HG03521 (cell line): ENCODE measurements around the gene SLC7A14.

Experiments used
- ATAC-seq: cut with Tn5 transposase; IDR thresholded peaks from one replicate; pipeline ENCODE4 v1.9.1; 2021; ENCODE audit warnings: mild to moderate bottlenecking, moderate library complexity; ENCODE audit not compliant: unreplicated experiment

The SLC7A14 gene

DNA sequence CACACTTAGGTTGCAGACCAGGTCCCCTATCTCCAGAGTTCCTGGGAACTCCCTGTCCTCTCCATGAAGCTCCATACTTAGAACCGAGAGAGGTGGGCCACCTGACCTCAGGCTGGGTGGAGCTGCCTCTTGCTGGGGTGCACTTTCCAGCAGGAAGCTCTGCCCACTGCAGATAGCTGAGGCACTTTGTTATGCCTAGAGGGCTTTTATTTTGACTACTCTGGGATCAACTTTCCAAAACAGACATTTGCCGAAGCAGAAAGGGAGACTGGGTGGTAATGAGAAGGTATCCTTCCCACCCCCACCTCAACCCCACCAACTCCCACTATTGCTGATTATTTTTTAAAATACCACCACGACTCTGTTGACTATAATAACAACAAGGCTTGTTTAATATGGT is 112.5 kb downstream of the SLC7A14 start:
- no peak for ATAC-seq

DNA sequence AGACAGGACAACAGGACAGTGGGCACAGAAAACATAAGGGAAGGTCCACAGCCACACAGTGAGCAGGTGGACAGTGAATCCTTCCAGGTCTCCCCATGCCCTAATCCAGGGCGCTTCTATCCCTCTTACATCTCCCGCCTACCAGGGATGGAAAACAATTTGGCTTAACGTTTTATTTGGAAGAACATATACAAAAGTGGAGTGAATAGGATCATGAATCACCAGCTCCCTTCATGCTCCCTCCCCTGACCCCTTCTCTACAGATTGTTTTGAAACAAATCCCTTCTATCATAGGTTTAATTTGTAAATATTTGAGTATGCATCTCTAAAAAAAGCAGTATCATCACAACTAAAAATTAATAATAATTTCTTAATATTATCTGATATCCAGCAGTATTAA is 114.7 kb downstream of the SLC7A14 start:
- ATAC-seq = no peak

- no peak for ATAC-seq
These were observed 115.5 kb downstream of the SLC7A14 start for GRCh38 chr3:170470063-170471016.

- ATAC-seq = no peak
These were observed 116.5 kb downstream of the SLC7A14 start for GRCh38 chr3:170469151-170470062.

GRCh38 chr3:170467571-170468147 is 118.2 kb downstream of the SLC7A14 start:
- ATAC-seq = no peak

DNA sequence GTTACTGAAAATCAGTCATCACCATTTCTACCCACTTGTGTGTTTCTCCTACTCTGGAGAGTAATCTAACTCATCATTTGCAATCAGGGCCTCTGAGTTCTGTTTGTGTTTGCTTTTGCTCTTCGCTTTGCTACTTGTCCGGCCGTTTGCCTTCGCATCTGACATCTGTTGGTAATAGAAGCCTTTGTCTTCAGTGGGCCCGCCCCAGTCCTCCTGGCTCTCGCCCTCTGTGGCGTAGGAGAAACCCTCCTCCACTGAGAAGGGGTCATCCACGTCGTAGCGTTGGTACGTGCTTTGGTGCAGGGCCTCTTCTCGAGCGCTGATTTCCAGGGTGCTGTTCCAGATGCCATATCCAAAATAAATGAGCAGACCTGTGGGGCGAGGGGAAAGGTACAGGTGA is 118.9 kb downstream of the SLC7A14 start:
- ATAC-seq = no peak

GRCh38 chr3:170465955-170466354 is 119.9 kb downstream of the SLC7A14 start:
- ATAC-seq = no peak

- no peak for ATAC-seq
These were observed 122.9 kb downstream of the SLC7A14 start for GRCh38 chr3:170463011-170463410.

- no peak for ATAC-seq
These were observed 127.6 kb downstream of the SLC7A14 start for GRCh38 chr3:170458285-170458684.

- no peak for ATAC-seq
These were observed 131.4 kb downstream of the SLC7A14 start for GRCh38 chr3:170454509-170454908.

DNA sequence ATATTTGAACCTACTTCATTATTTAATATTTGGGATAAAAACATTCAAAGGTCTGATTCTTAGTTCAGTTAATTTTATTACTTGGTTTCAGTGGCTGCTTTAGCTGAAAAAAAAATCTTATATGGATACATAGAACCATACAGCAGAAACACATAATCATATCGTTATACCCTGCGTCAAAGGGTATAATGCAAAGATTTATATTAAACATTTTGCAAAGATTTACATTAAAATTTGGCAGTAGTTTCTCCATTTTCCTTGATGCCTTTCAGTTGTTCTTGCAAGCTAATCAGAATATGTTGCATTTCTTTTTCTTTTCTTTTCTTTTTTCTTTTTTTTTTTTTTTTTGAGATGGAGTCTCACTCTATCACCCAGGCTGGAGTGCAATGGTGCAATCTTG is 135.8 kb downstream of the SLC7A14 start:
- no peak for ATAC-seq

DNA sequence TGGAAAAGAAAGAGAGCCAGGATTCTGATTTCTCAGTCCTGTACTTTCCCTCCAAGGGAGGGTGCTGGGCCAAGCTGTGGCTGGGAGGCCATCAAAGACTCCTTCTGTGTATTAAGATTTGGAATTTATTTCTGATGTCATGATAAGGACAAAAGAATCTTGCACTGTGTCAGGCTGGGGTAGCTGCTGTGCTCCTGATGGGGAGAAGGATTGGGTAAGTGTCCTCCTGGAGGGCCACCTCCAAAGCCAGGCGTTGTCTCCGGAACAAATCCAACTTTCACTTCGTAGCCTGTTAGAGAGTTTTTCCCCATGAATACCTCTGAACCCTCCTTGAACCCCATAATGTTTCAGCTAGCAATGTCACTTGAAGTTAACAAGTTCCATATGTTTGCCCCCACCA is 137.3 kb downstream of the SLC7A14 start:
- ATAC-seq = no peak

DNA sequence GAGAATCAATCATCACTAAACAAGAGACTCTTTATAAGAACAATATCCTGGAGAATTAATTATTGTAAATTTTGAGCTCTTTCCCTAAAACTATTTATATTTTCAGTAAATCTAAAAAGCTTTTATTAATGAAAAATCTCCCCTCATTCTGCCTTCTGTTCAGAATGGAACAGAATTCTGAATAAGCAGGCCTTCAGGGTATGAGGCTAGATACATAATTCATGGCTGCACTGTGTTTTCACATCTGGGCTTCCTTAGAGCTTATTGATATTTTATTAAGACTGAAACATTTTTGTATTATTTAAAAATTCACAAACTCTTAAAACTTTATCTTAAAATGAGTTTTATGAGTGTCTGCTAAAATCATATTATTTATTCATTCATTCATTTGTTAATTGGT is 142.4 kb downstream of the SLC7A14 start:
- ATAC-seq = no peak

DNA sequence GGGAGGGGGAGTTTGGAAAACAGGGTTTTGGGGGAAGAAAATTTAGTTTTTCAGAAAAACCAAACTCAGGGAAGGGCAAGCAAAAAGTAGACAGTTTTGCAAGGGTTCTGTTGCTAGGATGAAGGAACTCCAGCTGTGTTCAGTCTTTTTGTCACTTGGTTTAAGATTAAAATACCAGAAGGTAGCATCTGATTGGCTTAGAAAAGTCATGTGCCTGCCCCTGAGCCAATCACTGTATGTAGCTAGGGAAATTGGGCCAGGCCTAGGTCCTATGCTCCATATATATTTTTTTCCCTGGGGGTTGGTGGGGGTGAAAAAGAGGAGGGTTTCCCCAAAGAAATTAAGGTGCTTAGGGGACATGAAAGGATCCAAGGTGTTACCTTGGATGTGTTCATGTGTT is 142.9 kb downstream of the SLC7A14 start:
- ATAC-seq = no peak

DNA sequence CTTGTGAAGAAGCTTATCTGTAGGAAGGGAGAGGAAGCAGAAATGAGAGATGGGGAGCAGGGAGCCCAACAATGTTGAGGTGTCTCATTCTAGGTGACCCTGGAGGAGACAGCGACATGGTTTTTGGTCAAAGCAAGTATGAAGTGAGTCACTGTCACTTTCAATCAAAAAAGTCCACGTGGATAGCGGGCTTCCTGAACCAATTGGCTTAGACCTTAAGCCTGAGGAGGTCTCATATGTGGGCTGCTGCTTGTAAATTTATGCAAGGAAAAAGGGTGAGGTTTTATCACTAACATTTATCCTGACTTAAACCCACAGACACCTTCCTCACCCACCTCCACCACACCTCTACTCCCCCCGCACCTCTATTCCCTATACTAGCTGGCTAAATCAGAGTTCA is 144.5 kb downstream of the SLC7A14 start:
- no peak for ATAC-seq

DNA sequence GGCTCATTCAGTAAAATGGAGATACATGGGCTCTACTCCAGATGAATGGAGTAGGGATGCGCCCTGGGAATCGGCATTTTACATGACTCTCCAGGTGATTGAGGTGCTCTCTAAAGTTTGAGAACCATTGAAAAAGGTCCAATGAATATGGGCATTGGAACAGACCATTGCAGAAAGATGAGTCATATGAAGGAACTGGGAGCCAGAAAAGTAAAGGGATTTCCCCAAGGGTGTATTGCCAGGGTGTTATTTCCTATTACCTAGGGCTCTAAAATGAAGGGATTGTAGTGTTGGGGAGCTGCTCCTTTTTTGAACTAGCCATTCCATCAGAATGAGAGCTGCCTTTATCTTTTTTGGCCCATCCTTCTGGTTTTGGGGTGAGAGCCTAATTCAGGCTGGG is 145.5 kb downstream of the SLC7A14 start:
- no peak for ATAC-seq

DNA sequence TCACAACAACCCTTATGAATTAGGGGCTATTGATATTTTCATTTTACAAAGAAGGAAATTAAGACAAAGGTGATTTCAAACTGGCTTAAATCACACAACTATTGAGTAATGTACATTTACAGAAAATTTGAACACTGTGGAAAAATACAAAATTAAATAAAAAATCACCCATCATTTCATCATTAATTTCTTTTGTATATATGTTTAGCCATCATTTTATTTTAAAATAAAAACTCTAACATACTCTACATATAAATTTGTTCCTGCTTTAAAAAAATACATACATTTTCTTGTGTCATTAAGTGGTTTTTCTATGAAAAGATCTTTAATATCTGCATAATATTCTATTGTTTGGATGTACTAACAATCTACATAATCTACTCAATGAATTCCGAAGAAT is 147.0 kb downstream of the SLC7A14 start:
- ATAC-seq = no peak

DNA sequence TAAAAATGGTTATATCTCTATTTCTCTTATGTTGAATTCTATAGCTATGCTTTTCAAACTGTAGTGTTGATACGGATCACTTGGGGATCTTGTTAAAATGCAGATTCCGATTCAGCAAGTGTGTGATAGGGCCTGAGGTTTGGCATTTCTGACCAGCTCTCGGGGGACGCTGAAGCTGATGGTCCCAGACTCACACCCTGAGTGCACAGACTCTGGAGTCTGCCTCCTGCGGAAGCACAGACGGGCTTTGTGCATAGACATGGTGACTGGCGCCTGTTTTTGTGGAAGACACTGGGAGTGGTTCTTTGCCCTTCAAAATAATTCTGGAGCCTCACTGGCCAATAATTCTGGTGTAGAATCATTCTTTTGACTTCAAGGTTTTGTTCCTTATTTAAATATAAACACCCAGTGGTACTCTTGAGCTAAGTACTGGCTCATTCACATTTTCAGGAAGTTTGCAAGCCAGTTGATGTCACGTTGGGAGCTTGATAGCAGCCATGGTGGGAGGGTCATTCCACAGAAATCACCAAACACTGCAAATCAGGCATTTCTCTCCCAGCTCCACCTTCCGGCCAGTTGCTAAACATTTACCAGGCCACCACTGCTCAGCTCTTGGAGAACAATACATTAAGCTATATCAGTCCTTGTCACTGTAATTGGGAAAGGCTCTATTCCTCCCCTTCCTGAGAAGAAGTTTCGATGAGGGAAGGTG is 148.0 kb downstream of the SLC7A14 start:
- ATAC-seq = no peak

DNA sequence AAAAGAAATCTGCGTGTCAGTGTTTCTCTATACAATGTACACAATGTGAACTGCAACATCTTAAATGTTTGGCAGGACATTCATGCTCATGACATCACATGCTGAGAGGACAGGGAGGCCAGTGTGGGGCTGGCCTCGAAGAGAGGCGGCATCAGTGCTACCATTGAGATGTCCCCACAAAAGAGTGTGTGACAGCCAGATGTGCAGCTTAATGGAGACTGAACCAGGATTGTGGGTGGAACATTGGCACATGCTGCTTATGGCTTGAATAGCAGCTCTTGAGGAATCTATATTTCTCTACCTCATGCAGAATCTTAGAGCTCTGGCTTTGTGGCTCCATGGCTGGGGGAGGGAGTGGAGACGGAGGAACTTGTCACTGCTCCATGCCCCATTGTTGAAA is 148.7 kb downstream of the SLC7A14 start:
- ATAC-seq = no peak

DNA sequence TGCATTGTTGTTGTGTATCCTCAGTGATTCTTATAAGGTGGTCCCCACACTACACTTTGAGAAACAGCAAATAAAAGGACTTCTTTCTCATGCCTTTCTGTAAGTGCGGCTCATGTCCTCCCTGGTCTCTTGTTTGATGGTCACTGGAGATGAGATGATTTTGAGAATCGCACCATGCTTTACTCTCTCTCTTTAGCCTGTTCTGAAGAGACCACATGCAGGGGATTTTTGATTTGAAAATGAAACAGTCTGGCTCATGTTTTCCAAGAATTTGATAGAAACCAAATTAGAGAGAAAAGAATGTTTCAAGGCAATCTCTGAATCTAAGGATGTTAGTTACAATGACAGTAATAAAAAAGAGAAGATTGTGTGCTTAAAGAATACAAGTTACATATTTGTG is 149.2 kb downstream of the SLC7A14 start:
- ATAC-seq = no peak

DNA sequence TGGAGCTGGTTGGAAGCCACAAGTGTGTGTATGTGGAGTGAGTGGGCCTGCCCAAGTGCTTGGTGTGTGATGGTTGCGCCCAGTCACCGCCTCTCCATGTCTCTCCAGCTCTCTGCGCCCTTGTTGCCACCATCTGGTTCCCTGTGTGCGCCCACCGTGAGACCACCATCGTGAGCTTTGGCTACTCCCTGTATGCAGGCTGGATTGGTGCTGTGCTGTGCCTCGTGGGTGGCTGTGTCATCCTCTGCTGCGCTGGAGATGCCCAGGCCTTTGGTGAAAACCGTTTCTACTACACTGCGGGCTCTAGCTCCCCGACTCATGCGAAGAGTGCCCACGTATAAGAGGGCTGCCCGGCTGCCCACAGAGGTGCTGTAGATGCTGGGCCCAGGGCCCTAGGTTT is 153.5 kb downstream of the SLC7A14 start:
- no peak for ATAC-seq
